CD4-positive, alpha-beta T cell treated with Interleukin-10 for 1 hour (primary cell): ENCODE data around the gene CRKL.

Experiments
- DNase-seq: peaks from one replicate; pipeline ENCODE4 v3.0.0-alpha.2; 2020

The CRKL gene

GRCh38 chr22:20999350-21000206, 82.4 kb downstream of the CRKL start:
- no peak for DNase-seq

GRCh38 chr22:21000207-21000986, 83.2 kb downstream of the CRKL start:
- DNase-seq: no peak

DNA sequence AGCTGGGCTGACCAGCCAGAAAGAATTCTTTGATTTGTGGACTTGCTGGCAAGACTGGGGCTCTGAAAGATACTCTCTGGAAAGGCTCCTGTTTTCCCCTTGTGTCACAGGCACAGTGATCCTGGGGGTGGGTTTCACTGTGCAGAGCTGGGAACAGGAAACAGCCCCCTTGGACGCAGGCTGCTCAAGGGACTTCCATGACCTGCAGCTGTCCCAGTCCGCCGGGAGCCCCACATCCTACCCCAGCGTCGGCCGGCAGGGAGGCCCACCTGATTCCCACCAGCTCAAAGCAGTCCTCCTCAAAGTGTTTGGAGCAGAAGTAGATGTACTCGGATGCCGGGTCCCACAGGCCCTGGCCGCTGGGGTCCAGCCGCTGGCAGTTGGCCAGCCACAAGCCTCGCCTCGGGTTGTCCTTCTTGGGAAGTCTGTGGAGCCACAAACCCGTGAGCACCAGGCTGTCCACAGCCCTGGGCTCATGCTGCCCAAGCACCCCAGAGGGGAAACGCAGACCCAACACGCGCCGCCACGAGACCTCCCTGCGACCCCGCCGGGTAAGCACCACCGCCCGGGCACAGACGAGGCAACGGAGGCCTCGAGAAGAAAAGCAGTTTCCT, 83.9 kb downstream of the CRKL start:
- DNase-seq: no peak

- peak; percentile 96 for DNase-seq
Observed at GRCh38 chr22:21001601-21002325, 84.6 kb downstream of the CRKL start, which contains the start of gene THAP7. TSS of gene THAP7 (minus strand) at chr22:21002118. CDS start at chr22:21001911, 207 bp downstream.
